Measurements from ENCODE around the gene LRRIQ1. TPM values are rescaled to one million over a fixed set of nuclear protein-coding genes. Genes with fewer than 3 reads are reported as not detected.

Gene LRRIQ1
- total and polyA plus RNA-seq, 2 of the 4 experiments (the other 2 are of a cell fraction): under 0.01 to 0.05 TPM

- Histone ChIP-seq H3K9ac (ENCODE audit: low read depth, low read length) (no peak overlapping the region), H2AK5ac (ENCODE audit: low read depth, low read length) (no peak overlapping the region), H3K14ac (replicated peaks; ENCODE audit: low read depth, low read length) (no peak overlapping the region), H2AK9ac (replicated peaks; ENCODE audit: low read depth, low read length, poor library complexity) (no peak overlapping the region), H3K4me1 (ENCODE audit: control insufficient read depth, insufficient read depth, low read length) (no peaks in the 10 kb centered on the region), H4K5ac (ENCODE audit: low read depth, low read length) (no peak overlapping the region), H3K4me3 (ENCODE audit: insufficient read depth, low read depth, low read length) (no peak overlapping the region), H3K23ac (ENCODE audit: low read depth, low read length) (no peak overlapping the region), H3K9me1 (ENCODE audit: insufficient read depth, low read length) (no peaks in the 10 kb centered on the region), H4K91ac (ENCODE audit: insufficient read depth, low read depth, low read length) (no peak overlapping the region), H3K4ac (ENCODE audit: low read depth, low read length) (no peak overlapping the region), H3K18ac (ENCODE audit: low read depth, low read length) (no peak overlapping the region), H4K20me1 (ENCODE audit: insufficient read depth, low read length) (no peaks in the 10 kb centered on the region), H3K27me3 (ENCODE audit: control insufficient read depth, insufficient read depth, low read length) (no peaks in the 10 kb centered on the region), H3K9me3 (ENCODE audit: control insufficient read depth, insufficient read depth, low read length) (no peaks in the 10 kb centered on the region), H3K36me3 (ENCODE audit: control insufficient read depth, insufficient read depth, low read length) (no peaks in the 10 kb centered on the region), H3K27ac (ENCODE audit: insufficient read depth, low read length) (no peak overlapping the region), H3K56ac (ENCODE audit: extremely low read depth, insufficient read depth, low read length) (no peak overlapping the region), H4K8ac (ENCODE audit: low read depth in 2 of 2, low read length in 2 of 2) (no peak overlapping the region), H2BK5ac (ENCODE audit: low read depth, low read length, poor library complexity, severe bottlenecking) (no peak overlapping the region), H2AFZ (replicated peaks; ENCODE audit: low read length, poor library complexity) (no peak overlapping the region), H2BK15ac (ENCODE audit: low read depth, low read length) (no peak overlapping the region), H2BK20ac (ENCODE audit: low read depth, low read length) (no peak overlapping the region), H2BK120ac (ENCODE audit: low read depth, low read length) (no peak overlapping the region), H3K79me1 (ENCODE audit: low read depth in 1 of 2, low read length in 2 of 2) (no peaks in the 10 kb centered on the region), H3K4me2 (ENCODE audit: low read depth, low read length) (no peak overlapping the region)
- DNase-seq (peak; percentile 26), ATAC-seq (ENCODE audit: low read depth) (peak; percentile 49; the same call in 1 of the 2 replicates)
- dilution Hi-C loops (cut with HindIII; ENCODE audit: low sequenced_read_pairs, unreplicated experiment) (no loop called here), intact Hi-C loops (cut with micrococcal nuclease) (loop anchor here (1.0 kb wide), 1 partner anchor 155 kb away; no protein-coding TSS in a partner anchor), in situ Hi-C loops (cut with MboI; ENCODE audit: low sequenced_read_pairs) (loop anchor here (5.0 kb wide), 1 partner anchor 157 kb away; no protein-coding TSS in a partner anchor)
- ChIA-PET POLR2A (ENCODE audit: unreplicated experiment) (no interaction called here), CTCF (interaction anchor here (0.6 to 3.1 kb wide), 7 partner anchors 11 to 269 kb away, joined by 3 to 33 read pairs (median 3); no protein-coding TSS in a partner anchor)
- no TSS peak for BruUV-seq (replicated peaks)
- TF ChIP-seq CHD1 (IDR thresholded peaks at IDR 0.05; ENCODE audit: low read depth, low read length): no peak
- TF ChIP-seq MAFK (IDR thresholded peaks at IDR 0.05; ENCODE audit: low read depth, low read length): no peak
- no peak for TF ChIP-seq RFX5 (IDR thresholded peaks at IDR 0.05; ENCODE audit: low read depth, low read length)
- peak; percentile 62 for TF ChIP-seq CTCF (conservative IDR thresholded peaks at IDR 0.05; ENCODE audit: low read depth, low read length)
- TF ChIP-seq ELK1 (IDR thresholded peaks at IDR 0.05; ENCODE audit: borderline replicate concordance, low read depth, low read length): no peak
- TF ChIP-seq NFE2L2 (IDR thresholded peaks at IDR 0.05; ENCODE audit: low read depth, low read length): no peak
- no peak for TF ChIP-seq BHLHE40 (IDR thresholded peaks at IDR 0.05; ENCODE audit: low read depth, low read length)
- no peak for TF ChIP-seq POLR2A (IDR thresholded peaks at IDR 0.05; ENCODE audit: low read depth, low read length)
- no peak for TF ChIP-seq RCOR1 (IDR thresholded peaks at IDR 0.05; ENCODE audit: insufficient replicate concordance, low read length)
- TF ChIP-seq CEBPB (IDR thresholded peaks at IDR 0.05; ENCODE audit: low read depth, low read length): no peak
- no peak for TF ChIP-seq MXI1 (IDR thresholded peaks at IDR 0.05; ENCODE audit: borderline replicate concordance, low read depth, low read length)
- TF ChIP-seq RAD21 (IDR thresholded peaks at IDR 0.05; ENCODE audit: low read length): peak; percentile 54
- no peak for TF ChIP-seq MAZ (IDR thresholded peaks at IDR 0.05; ENCODE audit: borderline replicate concordance, low read depth, low read length)
- TF ChIP-seq FOS (IDR thresholded peaks at IDR 0.05; ENCODE audit: low read depth, low read length): no peak
- TF ChIP-seq SMC3 (IDR thresholded peaks at IDR 0.05; ENCODE audit: low read depth, low read length): peak; percentile 75
- TF ChIP-seq USF2 (IDR thresholded peaks at IDR 0.05; ENCODE audit: low read depth, low read length): no peak
Observed at GRCh38 chr12:85029456-85029855, 6.7 kb upstream of the LRRIQ1 start.
